Pancreas (tissue), 10 donors: Measurements from ENCODE around the gene RHOD. TPM values are rescaled to one million over a fixed set of nuclear protein-coding genes. Genes with fewer than 3 reads are reported as not detected.

Source experiments
- ATAC-seq, 4 donors: fragments of 200-7000 bp; cut with Tn5 transposase; one replicate each; pipeline versions ENCODE4 v1.8.0 to v1.9.1; 2020; ENCODE audit warnings: mild to moderate bottlenecking in 4 of 4, moderate library complexity in 4 of 4
- DNase-seq, 6 donors: peaks; one replicate each; pipeline ENCODE4 v3.0.0-alpha.2; 2020
- FAIRE-seq: peaks from 2 replicates; lab custom pipeline; 2012; peaks lifted over from hg19 to GRCh38; lab: Jason Lieb, UNC
- H3K27ac ChIP-seq, 4 donors: fragments of 200-600 bp; sonication (generic); 1 replicate in 3 of 4; 2 replicates in 1 of 4; pipeline versions ENCODE4 v1.5.0 to v1.8.0; 2020
- H3K27me3 ChIP-seq, 4 donors: fragments of 200-600 bp; one replicate each; pipeline ENCODE4 v1.8.0; 2021
- H3K36me3 ChIP-seq, 3 donors: fragments of 200-600 bp; sonication (generic) in 1 of 3; one replicate each; pipeline versions ENCODE4 v1.5.0 to v1.8.0; 2020 to 2021
- H3K4me1 ChIP-seq, 3 donors: fragments of 200-600 bp; one replicate each; pipeline ENCODE4 v1.8.0; 2021
- H3K4me3 ChIP-seq, 4 donors: fragments of 200-600 bp; sonication (generic) in 2 of 4; one replicate each; pipeline versions ENCODE4 v1.5.0 to v1.8.0; 2020 to 2021
- H3K9me3 ChIP-seq, 4 donors: fragments of 200-600 bp; one replicate each; pipeline ENCODE4 v1.8.0; 2021
- CTCF ChIP-seq, 4 donors: fragments of 200-600 bp; sonication (generic) in 3 of 4; IDR thresholded peaks; one replicate each; pipeline versions ENCODE4 v1.5.0 to v1.8.0; 2021; ENCODE audit warnings: antibody characterized with exemption in 4 of 4
- WGBS, 2 donors: extraction: QIAGEN DNeasy Blood & Tissue Kit; methylation state at CpG; one replicate each; pipeline ENCODE4 v1.1.7; 2013; 5-methylcytosine and 5-hydroxymethylcytosine counted together
- intact Hi-C, 3 donors: fragments of 100-400 bp; cut with DNase I; formaldehyde crosslinking; loops; one replicate each; pipeline versions ENCODE4 v1.11.1 to v1.14.2; 2022
- polyA plus RNA-seq, 2 donors: library from polyadenylated mRNA; stranded (reverse); fragments of 200-250 nt; gene quantifications; one replicate each; pipeline ENCODE4 v1.2.3, GENCODE V29; 2013
- total RNA-seq, 6 donors: library from RNA; stranded (reverse); fragmentation: NEBNext Ultra II Directional in 4 of 6; extraction: Animal tissue kit (Norgen Biotek cat#: 25700) in 4 of 6; gene quantifications; one replicate each; pipeline versions ENCODE4 v1.2.1 to v1.2.4, GENCODE V29; 2021 to 2023
- donor health status: healthy with polysubstance abuse.
- donor health status: DM: no; HTN: no; CAD: no; lungs with moderate emphysema.
- donor health status: DM: no; HTN: no; CAD: no.
- donor health status: control.
- donor health status: control.
- donor health status: Bipolar disorder and iron deficiency.
- donor health status: DM: yes; HTN: yes; CAD: no.
- donor health status: DM: no; HTN: no; CAD: no.
- donor health status: DM: no; HTN: no; CAD: no.
- donor health status: DM: yes; HTN: yes; CAD: no.

The RHOD gene
- total and polyA plus RNA-seq, 8 donors = 14.9 to 45.8 (median 18.6) TPM

GRCh38 chr11:67066333-67066709 lies 9.7 kb downstream of the RHOD start:
- intact Hi-C loops = no loop called here
- no peak for FAIRE-seq
- Histone ChIP-seq H3K4me1 (no peaks in the 10 kb centered on the region), H3K4me3 (no peak overlapping the region), H3K9me3 (no peaks in the 10 kb centered on the region), H3K27ac (no peak overlapping the region), H3K27me3 (no peaks in the 10 kb centered on the region), H3K36me3 (no peaks in the 10 kb centered on the region)
- no peak for TF ChIP-seq CTCF (IDR thresholded peaks at IDR 0.05)
- DNase-seq = no peak
- WGBS, 2 donors = 92 to 93% methylated on average over 3 of the region's 3 CpGs
- no peak for ATAC-seq

- Histone ChIP-seq H3K4me3 (no peak overlapping the region), H3K9me3 (no peaks in the 10 kb centered on the region), H3K4me1 (no peaks in the 10 kb centered on the region), H3K27ac (no peak overlapping the region), H3K27me3 (no peaks in the 10 kb centered on the region), H3K36me3 (no peaks in the 10 kb centered on the region)
- DNase-seq = peak in 4 of 6 donors; percentile 61 to 88 (median 68)
- TF ChIP-seq CTCF (IDR thresholded peaks at IDR 0.05) = peak; percentile 55 to 80 (median 72)
- no peak for FAIRE-seq
- 68 to 73% methylated on average over 53 of the region's 53 CpGs for WGBS, 2 donors
- intact Hi-C loops = no loop called here
- peak; percentile 59 to 91 (median 86) for ATAC-seq
Measured at GRCh38 chr11:67071420-67072284, 15.0 kb downstream of the RHOD start.

DNA sequence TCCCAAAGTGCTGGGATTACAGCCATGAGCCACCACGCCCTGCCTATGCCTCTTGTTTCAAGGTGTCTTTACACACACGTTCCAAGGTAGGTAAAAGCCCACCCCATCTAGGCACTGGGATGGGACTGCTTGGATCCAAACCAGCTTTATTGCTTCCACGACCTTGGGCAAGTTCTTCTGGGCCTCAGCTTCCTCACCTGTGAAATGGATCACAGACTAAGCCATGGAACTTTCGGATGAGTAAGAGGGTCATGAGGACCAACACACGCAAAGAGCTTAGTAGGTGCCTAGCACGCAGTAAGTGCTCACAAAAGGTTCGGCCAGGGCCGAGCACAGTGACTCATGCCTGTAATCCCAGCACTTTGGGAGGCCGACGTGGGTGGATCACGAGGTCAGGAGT lies 15.6 kb downstream of the RHOD start:
- Histone ChIP-seq H3K36me3 (no peaks in the 10 kb centered on the region), H3K27me3 (no peaks in the 10 kb centered on the region), H3K4me1 (no peaks in the 10 kb centered on the region), H3K9me3 (no peaks in the 10 kb centered on the region), H3K27ac (no peak overlapping the region), H3K4me3 (no peak overlapping the region)
- ATAC-seq = no peak
- FAIRE-seq = no peak
- 81 to 87% methylated on average over 11 of the region's 11 CpGs for WGBS, 2 donors
- DNase-seq = no peak
- no peak for TF ChIP-seq CTCF (IDR thresholded peaks at IDR 0.05)
- intact Hi-C loops = no loop called here

DNA sequence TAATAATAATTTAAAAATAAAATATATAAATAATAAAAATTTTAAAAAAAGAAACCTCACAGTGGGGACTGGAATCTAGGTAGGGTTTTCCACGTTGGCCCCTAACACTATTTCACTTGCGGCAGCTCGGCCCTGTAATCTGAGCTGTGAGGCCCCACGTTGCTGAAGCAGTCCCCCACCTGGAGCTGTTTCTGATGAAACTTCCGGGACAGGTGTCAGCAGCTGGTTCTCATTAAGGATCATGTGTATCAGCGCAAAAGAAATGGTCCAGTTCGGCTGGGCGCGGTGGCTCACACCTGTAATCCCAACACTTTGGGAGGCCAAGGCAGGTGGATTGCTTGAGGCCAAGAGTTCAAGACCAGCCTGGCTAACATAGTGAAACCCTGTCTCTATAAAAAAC lies 17.3 kb downstream of the RHOD start:
- Histone ChIP-seq H3K27me3 (no peaks in the 10 kb centered on the region), H3K4me1 (no peaks in the 10 kb centered on the region), H3K4me3 (no peak overlapping the region), H3K27ac (no peak overlapping the region), H3K9me3 (no peaks in the 10 kb centered on the region), H3K36me3 (no peaks in the 10 kb centered on the region)
- intact Hi-C loops = no loop called here
- no peak for TF ChIP-seq CTCF (IDR thresholded peaks at IDR 0.05)
- ATAC-seq (no peak), FAIRE-seq (no peak), DNase-seq (no peak)
- WGBS, 2 donors = 88 to 95% methylated on average over 9 of the region's 9 CpGs

GRCh38 chr11:67076202-67076601 lies 19.6 kb downstream of the RHOD start:
- intact Hi-C loops = no loop called here
- Histone ChIP-seq H3K27me3 (no peaks in the 10 kb centered on the region), H3K36me3 (no peaks in the 10 kb centered on the region), H3K4me1 (no peaks in the 10 kb centered on the region), H3K27ac (no peak overlapping the region), H3K9me3 (no peaks in the 10 kb centered on the region), H3K4me3 (no peak overlapping the region)
- DNase-seq (no peak), ATAC-seq (peak; percentile 9 to 63 (median 58)), FAIRE-seq (no peak)
- WGBS, 2 donors = 62 to 63% methylated on average over 6 of the region's 6 CpGs
- TF ChIP-seq CTCF (IDR thresholded peaks at IDR 0.05) = no peak
